HG03175 (cell line): ENCODE measurements around the gene SLC16A8.
"Not testable (repeated sequence)": the region's sequence is repeated elsewhere in the genome, so short reads cannot be mapped to it uniquely, and the experiment has no call there.

Source experiments
- ATAC-seq: cut with Tn5 transposase; IDR thresholded peaks from one replicate; pipeline ENCODE4 v1.9.1; 2021; ENCODE audit warnings: mild to moderate bottlenecking, moderate library complexity; ENCODE audit not compliant: unreplicated experiment

The SLC16A8 gene

GRCh38 chr22:38051261-38051660, 32.7 kb downstream of the SLC16A8 start:
- no peak for ATAC-seq

- no peak for ATAC-seq
Observed at GRCh38 chr22:38050720-38051119, 33.3 kb downstream of the SLC16A8 start.

- ATAC-seq: no peak
Observed at GRCh38 chr22:38049812-38050619, 34.0 kb downstream of the SLC16A8 start.

GRCh38 chr22:38046070-38046748, 37.8 kb downstream of the SLC16A8 start:
- ATAC-seq: no peak

- ATAC-seq: no peak
Observed at GRCh38 chr22:38043151-38044039, 40.6 kb downstream of the SLC16A8 start.

- no peak for ATAC-seq
Observed at GRCh38 chr22:38042488-38042790, 41.5 kb downstream of the SLC16A8 start.

- ATAC-seq: no peak
Observed at GRCh38 chr22:38041760-38042487, 42.1 kb downstream of the SLC16A8 start.

GRCh38 chr22:38040953-38041759, 42.8 kb downstream of the SLC16A8 start:
- ATAC-seq: no peak

GRCh38 chr22:38038890-38039812, 44.8 kb downstream of the SLC16A8 start:
- no peak for ATAC-seq

- no peak for ATAC-seq
Observed at GRCh38 chr22:38038426-38038825, 45.6 kb downstream of the SLC16A8 start.

GRCh38 chr22:38037367-38038150, 46.4 kb downstream of the SLC16A8 start:
- not testable (repeated sequence) for ATAC-seq

- ATAC-seq: no peak
Observed at GRCh38 chr22:38036392-38037062, 47.5 kb downstream of the SLC16A8 start.

- no peak for ATAC-seq
Observed at GRCh38 chr22:38035530-38035885, 48.5 kb downstream of the SLC16A8 start.

- ATAC-seq: no peak
Observed at GRCh38 chr22:38034884-38035529, 49.0 kb downstream of the SLC16A8 start.

GRCh38 chr22:38034278-38034882, 49.6 kb downstream of the SLC16A8 start:
- no peak for ATAC-seq

GRCh38 chr22:38033522-38034277, 50.3 kb downstream of the SLC16A8 start:
- ATAC-seq: no peak
